ENCODE measurements around the gene CD300LF. TPM values are rescaled to one million over a fixed set of nuclear protein-coding genes. Genes with fewer than 3 reads are reported as not detected.

CD300LF gene
- total RNA-seq, 4 donors from 2014 or later: 0.40 to 37.8 (median 3.7) TPM

DNA sequence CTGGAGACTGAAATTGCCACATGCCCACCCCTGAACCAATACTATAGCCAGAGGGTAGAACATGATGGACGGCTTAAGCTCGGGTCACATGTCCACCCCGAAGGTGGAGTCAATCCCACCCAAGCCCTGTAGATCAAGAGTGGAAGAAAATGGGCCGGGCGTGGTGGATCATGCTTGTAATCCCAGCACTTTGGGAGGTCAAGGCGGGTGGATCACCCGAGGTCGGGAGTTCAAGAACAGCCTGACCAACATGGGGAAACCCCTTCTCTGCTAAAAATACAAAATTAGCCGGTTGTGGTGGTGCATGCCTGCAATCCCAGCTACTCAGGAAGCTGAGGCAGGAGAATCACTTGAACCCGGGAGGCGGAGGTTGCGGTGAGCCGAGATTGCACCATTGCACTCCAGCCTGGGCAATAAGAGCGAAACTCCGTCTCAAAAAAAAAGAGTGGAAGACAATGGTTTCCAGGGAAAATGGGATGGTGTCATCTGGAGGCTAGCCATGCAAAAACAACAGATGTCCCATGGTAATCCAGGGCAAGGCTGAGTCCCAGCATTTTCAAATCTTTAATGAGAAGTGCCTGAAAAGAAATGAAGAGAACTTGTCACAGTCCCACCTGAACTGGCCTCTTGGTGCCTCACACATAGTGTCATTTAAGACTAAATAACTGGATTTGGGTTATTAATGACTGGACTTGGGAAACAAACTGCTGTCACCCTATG lies 30.1 kb downstream of the CD300LF start:
- intact Hi-C loops (cut with DNase I; ENCODE audit: low total_unique reads): no loop called here
- no peaks in the 10 kb centered on the region for H3K27me3 ChIP-seq
- 77 to 79% methylated on average over 7 to 15 of the region's 15 CpGs for WGBS, 2 donors (ENCODE audit: low coverage in 1 of 2)
- H3K4me1 ChIP-seq: peaks cover 0 to 6% (median 3%) of the 10 kb centered on the region in 4 donors
- TF ChIP-seq POLR2A (IDR thresholded peaks at IDR 0.05) (no peak), POLR2AphosphoS5 (IDR thresholded peaks at IDR 0.05) (no peak), EP300 (IDR thresholded peaks at IDR 0.05; ENCODE audit: low read depth) (no peak), CTCF (IDR thresholded peaks at IDR 0.05) (no peak)
- no peaks in the 10 kb centered on the region for H3K9me3 ChIP-seq
- no peak overlapping the region for H3K4me3 ChIP-seq
- DNase-seq: no peak
- no peaks in the 10 kb centered on the region for H3K36me3 ChIP-seq
- H3K27ac ChIP-seq: no peak overlapping the region
- in situ Hi-C loops (cut with MboI; ENCODE audit: low pct_ligation_motif_present in 1 of 4, low pct_unique_long_range_greater_than_20kb in 1 of 4, low sequenced_read_pairs in 3 of 4): no loop called here

- Histone ChIP-seq H3K27ac (no peak overlapping the region), H3K27me3 (no peaks in the 10 kb centered on the region), H3K9me3 (no peaks in the 10 kb centered on the region), H3K4me1 (peaks cover 0 to 11% (median 3%) of the 10 kb centered on the region in 4 donors), H3K36me3 (no peaks in the 10 kb centered on the region), H3K4me3 (no peak overlapping the region)
- WGBS, 2 donors (ENCODE audit: low coverage in 1 of 2): 64 to 76% methylated on average over 2 to 6 of the region's 6 CpGs
- intact Hi-C loops (cut with DNase I; ENCODE audit: low total_unique reads): no loop called here
- no peak for DNase-seq
- in situ Hi-C loops (cut with MboI; ENCODE audit: low pct_ligation_motif_present in 1 of 4, low pct_unique_long_range_greater_than_20kb in 1 of 4, low sequenced_read_pairs in 3 of 4): no loop called here
- TF ChIP-seq CTCF (IDR thresholded peaks at IDR 0.05): no peak
- TF ChIP-seq POLR2A (IDR thresholded peaks at IDR 0.05): no peak
- TF ChIP-seq POLR2AphosphoS5 (IDR thresholded peaks at IDR 0.05): no peak
- no peak for TF ChIP-seq EP300 (IDR thresholded peaks at IDR 0.05; ENCODE audit: low read depth)
Measured at GRCh38 chr17:74682028-74682427, 30.7 kb downstream of the CD300LF start.

- WGBS, 2 donors (ENCODE audit: low coverage in 1 of 2): 78% methylated on average over 5 of the region's 5 CpGs; no CpG with 5 or more reads in 1 of the 2 donors
- no peak overlapping the region for H3K27ac ChIP-seq
- H3K9me3 ChIP-seq: no peaks in the 10 kb centered on the region
- in situ Hi-C loops (cut with MboI; ENCODE audit: low pct_ligation_motif_present in 1 of 4, low pct_unique_long_range_greater_than_20kb in 1 of 4, low sequenced_read_pairs in 3 of 4) (no loop called here), intact Hi-C loops (cut with DNase I; ENCODE audit: low total_unique reads) (no loop called here)
- H3K4me1 ChIP-seq: peaks cover 0 to 11% (median 3%) of the 10 kb centered on the region in 4 donors
- no peaks in the 10 kb centered on the region for H3K36me3 ChIP-seq
- TF ChIP-seq EP300 (IDR thresholded peaks at IDR 0.05; ENCODE audit: low read depth): no peak
- no peak for TF ChIP-seq POLR2A (IDR thresholded peaks at IDR 0.05)
- no peak for TF ChIP-seq CTCF (IDR thresholded peaks at IDR 0.05)
- no peak for TF ChIP-seq POLR2AphosphoS5 (IDR thresholded peaks at IDR 0.05)
- H3K27me3 ChIP-seq: peaks cover 1% of the 10 kb centered on the region
- DNase-seq: no peak
- no peak overlapping the region for H3K4me3 ChIP-seq
Measured at GRCh38 chr17:74680941-74681340, 31.8 kb downstream of the CD300LF start.

- H3K9me3 ChIP-seq: no peaks in the 10 kb centered on the region
- H3K4me1 ChIP-seq: peaks cover 0 to 11% (median 3%) of the 10 kb centered on the region in 4 donors
- in situ Hi-C loops (cut with MboI; ENCODE audit: low pct_ligation_motif_present in 1 of 4, low pct_unique_long_range_greater_than_20kb in 1 of 4, low sequenced_read_pairs in 3 of 4) (no loop called here), intact Hi-C loops (cut with DNase I; ENCODE audit: low total_unique reads) (no loop called here)
- no peak overlapping the region for H3K27ac ChIP-seq
- no peak overlapping the region for H3K4me3 ChIP-seq
- no peak for DNase-seq
- H3K27me3 ChIP-seq: peaks cover 9% of the 10 kb centered on the region
- TF ChIP-seq EP300 (IDR thresholded peaks at IDR 0.05; ENCODE audit: low read depth): no peak
- TF ChIP-seq CTCF (IDR thresholded peaks at IDR 0.05): no peak
- 70 to 80% methylated on average over 2 of the region's 2 CpGs for WGBS, 2 donors (ENCODE audit: low coverage in 1 of 2)
- H3K36me3 ChIP-seq: no peaks in the 10 kb centered on the region
Measured at GRCh38 chr17:74680213-74680612, 32.5 kb downstream of the CD300LF start.
